Kidney epithelial cell (primary cell): ENCODE data around the gene TCP1. TPM values are rescaled to one million over a fixed set of nuclear protein-coding genes. Genes with fewer than 3 reads are reported as not detected.

Experiments used
- DNase-seq: peaks from one replicate; pipeline ENCODE4 v3.0.0-alpha.2; 2010; ENCODE audit warnings: low read depth
- H3K27me3 ChIP-seq: 2 replicates; pipeline ENCODE4 v1.6.0; 2011; ENCODE audit warnings: low read length; ENCODE audit not compliant: control insufficient read depth, insufficient read depth
- H3K36me3 ChIP-seq: 2 replicates; pipeline ENCODE4 v1.5.1; 2011; ENCODE audit warnings: low read length; ENCODE audit not compliant: control insufficient read depth, insufficient read depth
- H3K4me3 ChIP-seq: 2 replicates; pipeline ENCODE4 v1.5.1; 2011; ENCODE audit warnings: low read depth, mild to moderate bottlenecking, control low read depth, low read length
- CTCF ChIP-seq: IDR thresholded peaks from 2 replicates; pipeline ENCODE4 v1.5.1; 2011; ENCODE audit warnings: mild to moderate bottlenecking, moderate library complexity, low read length, control low read depth, inconsistent platforms; ENCODE audit not compliant: insufficient read depth, poor library complexity, severe bottlenecking
- total RNA-seq: library from RNA; depleted of rRNA; stranded (reverse); fragments of >200 nt; gene quantifications from 2 replicates; pipeline ENCODE4 v1.2.3, GENCODE V29; 2015

TCP1 gene
- total RNA-seq, 1 donor from 2014 or later: 209 TPM

GRCh38 chr6:159761873-159762680 lies 27.3 kb downstream of the TCP1 start, which contains the start of gene ACAT2:
Gene ACAT2 (plus strand): TSS chr6:159762045. CDS start chr6:159762088, 43 bp downstream.
- H3K4me3 ChIP-seq: peak within 1 kb of the TSS; percentile 63
- peak; percentile 71 for DNase-seq
- TF ChIP-seq CTCF: no peak
- no peaks in the 10 kb centered on the region for H3K27me3 ChIP-seq
- H3K36me3 ChIP-seq: peaks cover 4% of the 10 kb centered on the region

DNA sequence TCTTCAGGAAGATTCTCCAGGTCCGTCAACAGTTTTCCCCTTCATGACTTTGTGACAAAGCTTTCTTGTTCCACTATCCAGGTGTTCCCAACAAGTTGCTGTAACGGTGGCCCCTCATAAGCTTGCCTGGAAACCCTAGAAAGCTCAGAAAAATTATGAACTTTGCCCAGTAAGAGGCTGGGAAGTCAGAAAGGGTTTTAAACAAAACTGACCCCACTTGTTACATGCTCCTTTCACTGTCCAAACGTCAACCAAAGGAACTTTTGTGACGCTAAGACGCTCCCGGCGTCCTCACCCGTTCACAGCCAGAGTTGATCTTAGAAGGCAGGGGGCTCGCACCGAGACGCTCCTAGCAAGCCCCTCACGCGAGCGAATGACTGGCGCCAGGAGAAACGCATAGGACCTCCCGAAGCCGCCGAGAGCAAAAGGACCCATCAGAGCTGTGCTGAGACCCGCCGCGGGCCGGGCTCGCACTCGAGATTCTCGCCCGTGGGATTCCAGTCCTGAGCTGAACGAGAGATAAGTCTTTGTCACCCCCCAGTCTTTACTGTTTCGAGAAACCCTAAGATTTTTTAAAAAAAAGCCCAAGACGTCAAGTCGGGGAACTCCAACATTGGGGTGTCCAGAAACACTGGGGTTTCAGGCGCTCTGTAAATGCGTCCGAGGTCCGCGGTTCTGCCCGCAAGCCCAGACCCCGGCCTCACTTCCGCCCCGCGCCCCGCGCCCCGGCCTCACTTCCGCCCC lies 28.1 kb downstream of the TCP1 start:
- peak overlapping the region; percentile 63 for H3K4me3 ChIP-seq
- H3K36me3 ChIP-seq: peaks cover 3% of the 10 kb centered on the region
- no peak for DNase-seq
- no peak for TF ChIP-seq CTCF
- H3K27me3 ChIP-seq: no peaks in the 10 kb centered on the region

- TF ChIP-seq CTCF: no peak
- peaks cover 3% of the 10 kb centered on the region for H3K36me3 ChIP-seq
- DNase-seq: peak; percentile 66
- H3K27me3 ChIP-seq: no peaks in the 10 kb centered on the region
- no peak overlapping the region for H3K4me3 ChIP-seq
Measured at GRCh38 chr6:159760602-159761057, 28.8 kb downstream of the TCP1 start.

GRCh38 chr6:159759645-159760044 lies 29.8 kb downstream of the TCP1 start:
- Histone ChIP-seq H3K4me3 (no peak overlapping the region), H3K36me3 (peaks cover 3% of the 10 kb centered on the region), H3K27me3 (no peaks in the 10 kb centered on the region)
- DNase-seq: no peak
- no peak for TF ChIP-seq CTCF

- Histone ChIP-seq H3K36me3 (peaks cover 2% of the 10 kb centered on the region), H3K4me3 (no peak overlapping the region), H3K27me3 (no peaks in the 10 kb centered on the region)
- peak; percentile 32 for TF ChIP-seq CTCF
- DNase-seq: peak; percentile 48
Measured at GRCh38 chr6:159758031-159759001, 31.1 kb downstream of the TCP1 start.
